Measurements from ENCODE around the gene ABCD1. TPM values are rescaled to one million over a fixed set of nuclear protein-coding genes. Genes with fewer than 3 reads are reported as not detected.

Gene ABCD1
- total and polyA plus RNA-seq, 10 of the 15 experiments (the other 5 are each of a cell fraction or from before 2014, with no cell fraction given), result 0.13 to 6.5 (median 1.4) TPM

DNA sequence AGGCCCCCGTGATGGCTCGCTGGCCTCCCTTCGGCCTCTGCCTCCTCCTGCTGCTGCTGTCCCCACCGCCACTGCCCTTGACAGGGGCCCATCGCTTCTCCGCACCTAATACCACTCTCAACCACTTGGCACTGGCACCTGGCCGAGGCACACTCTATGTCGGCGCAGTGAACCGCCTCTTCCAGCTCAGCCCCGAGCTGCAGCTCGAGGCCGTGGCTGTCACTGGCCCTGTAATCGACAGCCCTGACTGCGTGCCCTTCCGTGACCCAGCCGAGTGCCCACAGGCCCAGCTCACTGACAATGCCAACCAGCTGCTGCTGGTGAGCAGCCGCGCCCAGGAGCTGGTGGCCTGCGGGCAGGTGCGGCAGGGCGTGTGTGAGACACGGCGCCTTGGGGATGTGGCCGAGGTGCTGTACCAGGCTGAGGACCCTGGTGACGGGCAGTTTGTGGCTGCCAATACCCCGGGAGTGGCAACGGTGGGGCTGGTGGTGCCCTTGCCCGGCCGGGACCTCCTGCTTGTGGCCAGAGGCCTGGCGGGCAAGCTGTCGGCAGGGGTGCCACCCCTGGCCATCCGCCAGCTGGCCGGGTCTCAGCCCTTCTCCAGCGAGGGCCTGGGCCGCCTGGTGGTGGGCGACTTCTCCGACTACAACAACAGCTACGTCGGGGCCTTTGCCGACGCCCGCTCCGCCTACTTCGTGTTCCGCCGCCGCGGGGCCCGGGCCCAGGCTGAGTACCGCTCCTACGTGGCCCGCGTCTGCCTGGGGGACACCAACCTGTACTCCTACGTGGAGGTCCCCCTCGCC lies 42.4 kb downstream of the ABCD1 start:
- CTCF ChIA-PET, result interaction anchor here (1.0 kb wide), 1 partner anchor 180 kb away, joined by 4 read pairs; no protein-coding TSS in a partner anchor
- Histone ChIP-seq H3K27me3 (replicated peaks in 1 of 2; ENCODE audit: control insufficient read depth in 2 of 2, insufficient read depth in 2 of 2, low read length in 1 of 2) (no peaks in the 10 kb centered on the region), H3K4me1 (ENCODE audit: control insufficient read depth, insufficient read depth, low read length) (no peaks in the 10 kb centered on the region), H3K36me3 (ENCODE audit: control insufficient read depth in 2 of 2, insufficient read depth in 2 of 2, low read length in 1 of 2) (no peaks in the 10 kb centered on the region), H3K4me3 (no peak overlapping the region), H3K27ac (ENCODE audit: control insufficient read depth, insufficient read depth) (no peak overlapping the region), H3K9ac (ENCODE audit: control insufficient read depth, insufficient read depth, low read length) (no peak overlapping the region), H3K4me2 (ENCODE audit: control insufficient read depth, insufficient read depth) (no peak overlapping the region), H2AFZ (ENCODE audit: control insufficient read depth, low read depth, low read length) (no peak overlapping the region), H3K79me2 (ENCODE audit: control insufficient read depth, insufficient read depth, low read length) (no peaks in the 10 kb centered on the region), H3K9me3 (replicated peaks; ENCODE audit: control insufficient read depth, insufficient read depth, low read length) (no peaks in the 10 kb centered on the region; the same call in 2 of the 3 replicates), H4K20me1 (ENCODE audit: control insufficient read depth, insufficient read depth) (no peaks in the 10 kb centered on the region)
- WGBS (ENCODE audit: insufficient coverage, insufficient replicate concordance, low lambda C conversion rate, missing lambda C conversion rate), result 80% methylated on average over 56 of the region's 56 CpGs
- TF ChIP-seq YY1 (IDR thresholded peaks at IDR 0.05; ENCODE audit: low read depth, low read length) (no peak), YBX1 (IDR thresholded peaks at IDR 0.05) (no peak), SMAD1 (IDR thresholded peaks at IDR 0.05; ENCODE audit: low read depth, partially characterized antibody) (no peak), CREM (IDR thresholded peaks at IDR 0.05; ENCODE audit: low read depth) (no peak), ZBTB40 (IDR thresholded peaks at IDR 0.05; ENCODE audit: borderline replicate concordance) (no peak), TCF7 (IDR thresholded peaks at IDR 0.05; ENCODE audit: borderline replicate concordance) (no peak), TAF1 (IDR thresholded peaks at IDR 0.05; ENCODE audit: borderline replicate concordance, low read depth, low read length) (no peak), ASH2L (IDR thresholded peaks at IDR 0.05; ENCODE audit: borderline replicate concordance, low read depth) (no peak), EGR1 (IDR thresholded peaks at IDR 0.05; ENCODE audit: borderline replicate concordance in 1 of 2, low read depth in 2 of 2, low read length in 2 of 2) (no peak), TCF3 (IDR thresholded peaks at IDR 0.05; ENCODE audit: borderline replicate concordance, insufficient read depth, low read depth, low read length) (no peak)
- TF ChIP-seq, protein P1, sequence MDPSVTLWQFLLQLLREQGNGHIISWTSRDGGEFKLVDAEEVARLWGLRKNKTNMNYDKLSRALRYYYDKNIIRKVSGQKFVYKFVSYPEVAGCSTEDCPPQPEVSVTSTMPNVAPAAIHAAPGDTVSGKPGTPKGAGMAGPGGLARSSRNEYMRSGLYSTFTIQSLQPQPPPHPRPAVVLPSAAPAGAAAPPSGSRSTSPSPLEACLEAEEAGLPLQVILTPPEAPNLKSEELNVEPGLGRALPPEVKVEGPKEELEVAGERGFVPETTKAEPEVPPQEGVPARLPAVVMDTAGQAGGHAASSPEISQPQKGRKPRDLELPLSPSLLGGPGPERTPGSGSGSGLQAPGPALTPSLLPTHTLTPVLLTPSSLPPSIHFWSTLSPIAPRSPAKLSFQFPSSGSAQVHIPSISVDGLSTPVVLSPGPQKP (IDR thresholded peaks at IDR 0.05; ENCODE audit: low read depth, low read length), result no peak
- intact Hi-C loops (cut with micrococcal nuclease; ENCODE audit: unreplicated experiment) (no loop called here), in situ Hi-C loops (cut with MboI) (no loop called here)
- FAIRE-seq (no peak), DNase-seq (ENCODE audit: low read depth, low spot score) (no peak), ATAC-seq (no peak)
- no TSS peak for BruUV-seq (replicated peaks)
- SMC1A ChIA-PET (ENCODE audit: uncharacterized antibody, unreplicated experiment), result no interaction called here
- RAD21 ChIA-PET (ENCODE audit: unreplicated experiment), result no interaction called here
- POLR2A ChIA-PET, result no interaction called here
